GM10847 (cell line): ENCODE measurements around the gene CMBL.

Source experiments
- POLR2A ChIP-seq: IDR thresholded peaks from 2 replicates; pipeline ENCODE4 v1.6.1; 2011; ENCODE audit not compliant: insufficient read length; ENCODE audit errors: extremely low read depth

Gene CMBL

GRCh38 chr5:10320793-10321192 lies 13.1 kb upstream of the CMBL start:
- TF ChIP-seq POLR2A, result no peak

GRCh38 chr5:10319202-10319851 lies 11.6 kb upstream of the CMBL start:
- no peak for TF ChIP-seq POLR2A

DNA sequence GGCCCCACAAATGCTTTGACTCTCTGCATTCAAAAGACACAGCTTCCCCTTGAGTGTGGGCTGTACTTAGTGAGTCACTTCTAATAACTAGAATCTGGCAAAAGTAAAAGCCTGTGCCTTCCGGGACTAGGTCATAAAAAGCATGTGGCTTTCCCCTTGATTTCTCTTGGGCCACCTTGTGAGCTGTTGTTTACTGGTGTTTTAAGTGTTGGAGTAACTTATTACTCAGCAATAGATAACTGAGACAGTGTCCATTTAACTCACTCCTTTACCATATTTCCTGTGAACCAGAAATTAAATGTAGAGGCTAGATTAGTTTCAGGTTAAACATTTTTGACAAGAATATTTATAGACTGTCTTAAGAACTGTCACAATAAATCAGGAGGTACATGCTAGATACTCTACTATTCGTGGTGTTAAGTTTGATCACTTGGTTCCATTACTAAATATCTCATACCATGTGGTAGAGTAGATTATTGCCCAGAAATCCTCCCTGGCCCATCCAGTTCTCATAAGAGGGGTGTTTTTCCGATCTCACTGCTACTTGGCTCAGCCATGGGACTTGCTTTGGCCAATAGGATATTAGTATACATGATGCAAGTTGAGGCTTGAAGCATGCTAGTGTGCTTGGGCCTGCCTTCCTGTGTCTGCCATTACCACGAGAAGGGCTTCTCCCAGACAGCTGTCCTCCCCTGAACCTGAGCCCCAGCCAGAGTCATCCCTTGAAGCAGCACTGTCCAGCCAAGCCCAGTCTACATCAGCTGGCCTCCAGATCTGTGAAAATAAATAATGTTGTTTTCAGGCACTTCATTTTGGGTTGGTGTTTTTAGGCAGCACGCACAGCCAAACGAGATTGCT lies 10.4 kb upstream of the CMBL start:
- no peak for TF ChIP-seq POLR2A

- TF ChIP-seq POLR2A, result no peak
Observed at GRCh38 chr5:10315824-10316509, 8.3 kb upstream of the CMBL start.

DNA sequence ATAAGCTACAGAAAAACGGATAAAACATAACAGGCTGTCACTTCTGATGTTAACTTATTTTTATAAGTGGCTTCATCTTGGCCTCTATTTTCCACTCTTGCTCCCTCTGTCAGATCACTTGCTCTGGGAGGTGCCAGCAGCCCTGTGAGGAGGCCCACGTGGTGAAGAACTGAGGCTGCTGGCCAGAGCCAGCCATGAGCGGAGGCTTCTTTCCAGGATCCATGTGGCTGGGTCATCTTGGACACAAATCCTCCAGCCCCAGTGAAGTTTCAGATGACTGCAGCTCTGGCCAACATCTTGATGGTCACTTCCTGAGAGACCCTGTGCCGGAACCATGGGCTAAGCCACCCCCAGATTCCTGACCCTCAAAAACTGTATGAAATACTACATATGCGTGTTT lies 7.5 kb upstream of the CMBL start:
- no peak for TF ChIP-seq POLR2A

DNA sequence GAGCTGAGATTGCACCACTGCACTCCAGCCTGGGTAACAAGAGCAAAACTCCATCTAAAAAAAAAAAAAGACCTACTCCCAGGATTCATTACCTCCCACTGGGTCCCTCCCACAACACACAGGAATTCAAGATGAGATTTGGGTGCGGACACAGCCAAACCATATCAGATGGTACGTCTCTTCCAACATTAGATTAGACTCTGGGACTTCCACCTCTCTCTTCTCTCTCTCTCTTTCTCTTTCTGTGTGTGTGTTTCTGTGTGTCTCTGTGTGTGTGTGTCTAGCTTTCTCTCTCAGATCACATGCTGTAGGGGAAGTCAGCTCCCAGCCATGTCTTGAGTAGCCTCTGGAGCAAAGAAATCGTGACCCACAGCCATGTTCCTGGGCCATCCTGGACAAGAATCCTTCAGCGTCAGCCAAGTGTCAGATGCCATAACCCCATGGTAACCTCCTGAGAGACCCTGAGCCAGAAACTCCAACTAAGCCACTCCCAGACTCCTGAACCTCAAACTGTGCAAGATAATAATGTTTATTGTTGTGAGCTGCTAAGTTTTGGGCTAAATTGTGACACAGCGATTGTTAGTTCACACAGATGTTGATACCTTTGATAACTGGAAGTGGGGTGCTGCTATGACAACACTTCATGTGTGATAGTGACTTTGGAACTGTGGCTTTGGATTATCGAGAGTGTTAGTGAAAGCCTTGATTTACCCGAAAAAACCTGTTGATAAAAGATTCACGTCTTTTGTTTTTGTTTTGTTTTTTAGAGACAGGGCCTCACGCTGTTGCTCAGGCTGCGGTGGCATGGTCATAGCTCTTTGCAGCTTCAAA lies 4.1 kb upstream of the CMBL start:
- TF ChIP-seq POLR2A, result no peak

- TF ChIP-seq POLR2A, result no peak
Observed at GRCh38 chr5:10310066-10310779, 2.5 kb upstream of the CMBL start.

- no peak for TF ChIP-seq POLR2A
Observed at GRCh38 chr5:10308844-10309243, 1.1 kb upstream of the CMBL start.

DNA sequence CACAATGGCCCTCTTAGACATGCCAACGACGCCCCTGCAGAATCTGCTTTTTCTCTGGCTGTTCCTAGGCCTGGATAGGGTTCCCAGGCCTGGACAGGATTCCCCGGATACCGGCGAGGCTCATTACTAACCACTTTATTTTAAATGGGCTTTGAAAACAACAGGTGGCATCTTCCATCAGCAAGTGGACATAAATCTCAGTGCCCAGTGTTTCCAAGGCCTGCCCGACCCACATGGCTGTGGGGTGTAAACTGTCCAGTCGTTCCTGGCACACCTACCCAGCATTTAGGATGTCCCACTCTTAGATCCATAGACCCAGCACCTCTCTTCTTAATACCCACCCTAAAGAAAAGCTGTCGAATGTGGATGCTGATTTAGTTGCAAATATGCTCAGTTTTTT lies 896 bp downstream of the CMBL start:
- TF ChIP-seq POLR2A, result no peak

DNA sequence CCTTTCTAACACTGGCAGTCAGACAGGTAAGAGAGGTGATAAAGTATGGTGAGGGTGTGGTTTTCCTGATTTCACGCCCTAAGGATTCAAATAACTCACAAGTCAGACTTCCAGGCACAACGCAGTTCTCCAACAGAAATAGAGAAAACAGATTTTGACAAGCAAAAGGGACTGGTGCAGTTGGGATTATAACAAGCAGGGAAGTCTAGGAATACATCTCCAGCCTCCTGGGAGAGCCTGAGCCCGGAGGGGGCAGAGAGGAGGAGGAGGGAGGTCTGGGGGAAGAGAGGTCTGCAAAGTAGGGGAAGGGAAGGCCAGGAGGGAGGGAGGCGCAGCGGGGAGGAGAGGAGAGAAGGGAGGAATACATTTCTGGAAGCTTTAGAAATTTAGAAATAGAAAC lies 1.6 kb downstream of the CMBL start:
- TF ChIP-seq POLR2A, result no peak

DNA sequence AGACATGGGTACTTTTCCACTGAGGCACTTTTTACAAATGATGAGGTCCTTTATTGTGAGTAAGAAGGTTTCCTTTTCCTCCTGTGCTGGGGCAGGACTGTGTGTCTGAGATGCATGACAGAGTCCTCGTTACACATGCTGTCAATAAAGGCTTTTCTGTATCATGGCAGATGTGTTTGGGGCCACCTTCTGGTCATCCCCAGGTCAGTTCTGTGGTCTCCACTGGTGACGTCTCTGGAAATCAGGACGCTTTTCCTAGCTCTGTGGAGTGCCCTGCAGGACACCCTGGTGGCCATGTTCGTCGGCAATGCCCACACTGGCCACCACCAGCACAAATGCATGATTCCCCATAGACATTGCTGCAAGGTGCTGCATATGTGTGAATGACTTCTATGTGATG lies 2.8 kb downstream of the CMBL start:
- TF ChIP-seq POLR2A, result no peak

DNA sequence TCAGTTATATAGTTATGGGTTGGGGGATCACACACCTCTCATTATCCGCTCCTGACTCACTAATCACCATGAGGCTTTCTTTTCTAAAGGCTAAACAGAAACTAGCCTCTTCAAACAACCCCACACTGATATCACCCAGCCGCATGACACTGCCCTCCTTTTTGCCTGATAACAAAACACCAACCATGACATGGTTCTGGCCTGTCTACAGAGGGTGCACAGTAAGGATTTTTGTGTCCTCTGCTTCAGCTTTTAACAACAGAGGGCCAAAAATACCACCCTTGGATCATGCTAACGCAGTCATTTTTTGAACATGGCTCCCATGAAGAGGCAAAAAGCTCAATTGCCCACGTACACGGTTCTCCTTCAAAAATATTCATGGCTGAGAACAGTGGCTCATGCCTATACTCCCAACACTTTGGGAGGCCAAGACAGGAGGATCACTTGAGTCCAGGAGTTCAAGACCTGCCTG lies 4.0 kb downstream of the CMBL start:
- no peak for TF ChIP-seq POLR2A

- no peak for TF ChIP-seq POLR2A
Observed at GRCh38 chr5:10303201-10303600, 4.5 kb downstream of the CMBL start.

DNA sequence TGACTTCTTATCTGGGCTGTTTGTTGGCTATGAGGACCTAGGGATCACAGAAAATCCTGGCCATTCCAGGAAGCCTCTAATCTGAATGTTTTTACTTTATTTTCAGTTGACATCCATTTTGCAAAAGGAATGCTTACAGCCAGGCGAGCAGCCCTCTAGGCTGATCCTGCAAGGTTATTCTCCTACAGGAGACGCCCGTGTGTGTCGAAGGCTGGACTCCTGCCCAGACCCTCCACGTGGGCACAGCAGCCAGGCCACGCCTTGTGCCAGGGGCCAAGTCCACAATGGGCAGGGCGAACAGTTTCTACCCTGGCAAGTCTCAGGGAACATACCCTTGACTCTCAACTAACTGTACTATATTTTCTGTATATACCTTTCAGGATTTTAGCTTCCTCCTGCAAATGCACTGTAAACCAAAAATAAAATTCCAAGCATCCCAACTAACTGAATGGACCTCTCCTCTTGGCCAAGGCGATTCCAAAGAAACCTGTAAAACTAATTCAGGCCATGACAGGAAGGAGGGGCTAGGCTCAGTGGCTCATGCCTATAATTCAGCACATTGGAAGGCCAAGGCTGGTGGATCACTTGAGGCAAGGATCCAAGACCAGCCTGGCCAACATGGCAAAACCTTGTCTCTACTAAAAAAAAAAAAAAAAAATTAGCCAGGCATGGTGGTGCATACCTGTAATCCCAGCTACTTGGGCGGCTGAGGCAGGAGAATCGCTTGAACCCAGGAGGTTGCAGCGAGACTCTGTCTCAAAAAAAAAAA lies 5.7 kb downstream of the CMBL start:
- no peak for TF ChIP-seq POLR2A

- no peak for TF ChIP-seq POLR2A
Observed at GRCh38 chr5:10301266-10301665, 6.4 kb downstream of the CMBL start.
